Mucosa of gallbladder (tissue), 1 donor: ENCODE results near the gene DDX54. TPM values are rescaled to one million over a fixed set of nuclear protein-coding genes. Genes with fewer than 3 reads are reported as not detected.

ENCODE experiments used
- DNase-seq: peaks from one replicate; pipeline ENCODE4 v3.0.0-alpha.2; 2020; ENCODE audit warnings: low spot score
- total RNA-seq: library from RNA; stranded (reverse); gene quantifications from one replicate; pipeline ENCODE4 v1.2.1, GENCODE V29; 2021
- donor health status: DM: no; HTN: no; CAD: no.

The DDX54 gene
- total RNA-seq, 1 donor from 2014 or later = 55.9 TPM

DNA sequence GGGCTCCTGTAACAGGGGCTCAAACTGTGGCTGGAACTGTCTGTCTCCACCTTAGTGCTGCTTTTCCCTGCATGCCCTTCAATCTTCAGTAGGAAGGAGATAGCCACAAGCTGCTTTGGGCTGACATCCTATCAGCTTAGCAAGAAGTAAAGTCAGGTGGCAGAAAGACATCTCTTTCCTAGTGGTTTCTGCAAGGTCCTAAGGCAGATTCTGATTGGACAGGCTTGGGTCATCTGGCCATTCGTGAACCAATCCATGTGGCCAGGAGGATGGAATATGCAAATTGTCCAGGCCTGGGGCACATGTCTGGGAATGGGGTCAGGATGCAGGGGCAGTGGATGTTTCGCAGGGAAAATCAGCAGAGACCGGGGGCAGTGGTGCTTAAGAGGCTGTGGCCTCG is 5.5 kb upstream of the DDX54 start:
- DNase-seq = no peak

DNA sequence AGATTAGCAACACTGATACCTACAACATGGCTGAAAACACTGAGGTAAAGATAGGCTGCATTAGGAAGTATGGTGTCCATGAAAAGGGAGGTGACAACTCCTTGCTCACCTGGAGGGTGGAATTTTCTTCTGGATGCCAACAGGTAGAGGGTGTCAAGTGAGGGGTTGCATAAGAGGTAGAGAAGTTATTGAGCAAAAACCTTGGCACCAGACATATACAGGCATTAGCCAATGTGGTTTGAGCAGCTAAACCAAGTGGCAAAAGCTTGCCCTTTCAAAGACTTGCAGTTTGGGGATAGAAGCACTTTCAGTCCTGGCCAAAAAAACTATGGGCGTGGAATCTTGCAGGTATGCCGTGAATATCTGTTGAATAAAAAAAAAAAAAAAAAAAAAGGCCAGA is 4.1 kb upstream of the DDX54 start:
- DNase-seq = no peak

GRCh38 chr12:113186666-113187325 is 1.5 kb upstream of the DDX54 start:
- no peak for DNase-seq

DNA sequence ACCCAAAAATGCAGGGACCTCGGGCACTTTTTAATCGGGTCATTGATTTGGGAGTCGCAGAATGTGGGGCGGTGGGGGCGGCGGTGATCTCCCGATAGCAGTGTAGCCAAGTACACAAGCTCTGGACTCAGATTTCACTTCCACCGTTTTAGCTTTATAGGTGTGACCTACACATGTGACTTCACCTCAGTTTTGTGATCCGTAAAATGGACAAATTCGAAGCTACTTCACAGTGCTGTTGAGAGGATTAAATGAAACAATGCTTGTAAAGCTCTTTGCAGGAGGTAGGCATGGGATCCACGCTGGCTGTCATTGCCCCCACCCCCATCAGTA is 721 bp upstream of the DDX54 start:
- DNase-seq = no peak

DNA sequence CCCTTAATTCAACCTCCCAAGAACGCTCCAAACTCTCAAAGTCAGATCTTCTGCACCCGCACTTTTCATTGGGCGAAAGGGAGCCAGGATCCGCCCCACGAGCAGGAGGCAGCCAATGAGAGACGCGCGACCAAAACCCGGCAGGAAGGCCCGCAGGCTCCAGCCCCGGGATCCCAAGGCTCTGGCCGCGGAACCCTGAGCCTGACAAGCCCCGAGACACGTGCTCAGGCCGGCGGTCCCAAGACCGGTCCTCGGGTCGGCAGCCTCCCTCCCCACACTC is 438 bp downstream of the DDX54 start:
- DNase-seq = peak; percentile 89

GRCh38 chr12:113184098-113184899 is 979 bp downstream of the DDX54 start:
- DNase-seq = no peak

DNA sequence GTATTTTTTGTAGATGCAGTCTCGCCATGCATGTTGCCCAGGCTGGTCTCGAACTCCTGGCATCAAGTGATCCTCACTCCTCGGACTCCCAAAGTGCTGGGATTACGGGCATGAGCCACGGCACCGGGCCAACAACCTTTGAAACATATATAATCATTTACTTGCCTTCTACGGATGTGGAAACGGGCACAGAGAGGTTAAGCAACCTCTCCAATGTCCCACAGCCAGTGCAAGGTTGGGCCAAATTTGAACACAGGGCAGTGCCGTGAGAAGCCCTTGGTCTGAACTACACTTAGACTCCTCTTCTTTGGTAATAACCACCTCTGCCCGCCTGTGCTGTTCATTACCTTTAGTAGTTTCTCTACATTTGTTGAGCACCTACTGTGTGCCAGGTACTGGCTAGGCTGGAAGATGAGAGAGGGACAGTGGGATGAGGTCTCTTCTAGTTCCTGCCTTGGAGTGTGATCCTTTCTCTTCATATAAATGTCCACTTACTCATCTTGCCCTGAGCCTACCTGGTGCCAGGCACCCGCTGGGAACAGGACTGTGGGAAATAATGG is 2.2 kb downstream of the DDX54 start:
- no peak for DNase-seq

GRCh38 chr12:113181975-113182374 is 3.3 kb downstream of the DDX54 start:
- no peak for DNase-seq

GRCh38 chr12:113180333-113180732 is 4.9 kb downstream of the DDX54 start:
- no peak for DNase-seq

GRCh38 chr12:113179023-113179422 is 6.3 kb downstream of the DDX54 start:
- DNase-seq = no peak

GRCh38 chr12:113174461-113175384 is 10.6 kb downstream of the DDX54 start:
- peak; percentile 68 for DNase-seq

- no peak for DNase-seq
These were observed 12.1 kb downstream of the DDX54 start for GRCh38 chr12:113173081-113173698.

DNA sequence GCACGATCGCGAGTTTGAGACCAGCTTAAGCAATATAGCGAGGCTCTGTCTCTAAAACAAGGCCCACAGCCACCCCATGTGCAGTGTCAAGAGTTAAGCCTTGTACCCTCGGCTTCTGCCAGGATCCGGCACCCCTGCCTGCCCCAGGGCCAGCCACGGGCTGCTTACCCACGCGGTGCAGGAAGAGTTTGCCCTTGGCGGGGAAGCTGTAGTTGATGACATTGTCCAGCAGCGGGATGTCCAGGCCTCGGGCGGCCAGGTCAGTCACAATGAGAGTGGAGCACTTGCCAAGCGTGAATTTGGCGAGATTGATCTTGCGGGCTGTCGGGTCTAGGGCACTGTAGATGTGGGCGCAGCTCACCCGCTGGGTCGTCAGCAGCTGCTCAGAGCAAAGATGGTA is 13.1 kb downstream of the DDX54 start:
- DNase-seq = no peak

- no peak for DNase-seq
These were observed 13.7 kb downstream of the DDX54 start for GRCh38 chr12:113171543-113171942.

DNA sequence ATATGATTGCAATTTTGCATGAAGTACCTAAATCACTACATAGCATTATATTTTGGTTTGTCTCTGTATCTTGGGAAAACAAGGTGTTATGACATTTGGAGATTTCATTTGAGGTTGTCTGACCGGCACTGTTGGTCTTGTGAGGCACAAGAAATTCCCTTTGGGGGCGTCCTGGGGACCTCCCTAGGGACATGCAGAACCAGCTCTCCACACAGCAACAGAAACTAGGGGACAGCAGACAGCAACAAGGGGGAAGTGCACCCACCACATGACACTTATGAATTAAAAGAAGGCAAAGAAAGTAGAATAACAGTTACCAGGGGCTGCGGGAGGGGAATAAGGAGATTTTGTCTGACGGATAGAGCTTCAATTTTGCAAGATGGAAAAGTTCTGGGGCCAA is 14.4 kb downstream of the DDX54 start:
- DNase-seq = no peak

DNA sequence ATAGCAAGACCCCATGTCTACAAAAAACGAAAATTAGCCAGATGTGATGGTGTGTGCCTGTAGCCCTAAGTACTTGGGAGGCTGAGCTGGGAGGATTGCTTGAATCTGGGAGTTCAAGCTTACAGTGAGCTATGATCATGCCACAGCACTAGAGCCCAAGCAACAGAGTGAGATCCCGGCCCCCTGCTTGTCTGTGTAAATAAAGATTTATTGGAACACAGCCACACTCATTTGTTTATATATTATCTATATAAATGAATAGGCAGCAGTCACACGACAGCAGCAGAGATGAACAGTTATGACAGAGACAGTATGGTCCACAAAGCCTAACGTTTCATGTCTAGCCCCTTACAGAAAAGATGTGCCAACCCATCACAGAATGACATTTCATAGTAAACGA is 14.8 kb downstream of the DDX54 start:
- DNase-seq = no peak

GRCh38 chr12:113169697-113170096 is 15.6 kb downstream of the DDX54 start:
- no peak for DNase-seq

DNA sequence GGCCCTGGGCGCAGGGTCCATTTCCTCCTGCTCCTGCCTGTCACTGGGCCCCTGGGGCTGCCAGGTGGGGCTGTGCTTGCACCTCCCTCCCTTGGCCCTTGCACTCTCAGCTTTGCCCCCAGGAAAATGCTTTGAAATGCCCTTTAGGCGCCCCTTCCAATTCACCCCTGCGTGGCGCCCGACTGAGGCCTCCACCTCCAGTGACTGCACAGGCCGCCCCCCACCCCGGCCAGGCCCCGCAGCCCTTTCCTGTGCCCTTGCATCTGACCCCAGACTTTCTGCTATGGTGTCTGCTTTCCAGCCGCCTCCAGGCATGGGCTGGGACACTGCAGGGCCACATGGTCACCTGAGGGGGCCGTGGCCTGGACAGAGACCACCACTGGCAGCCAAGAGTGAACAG is 17.4 kb downstream of the DDX54 start:
- no peak for DNase-seq

GRCh38 chr12:113165521-113166450 is 19.5 kb downstream of the DDX54 start:
- DNase-seq = no peak

DNA sequence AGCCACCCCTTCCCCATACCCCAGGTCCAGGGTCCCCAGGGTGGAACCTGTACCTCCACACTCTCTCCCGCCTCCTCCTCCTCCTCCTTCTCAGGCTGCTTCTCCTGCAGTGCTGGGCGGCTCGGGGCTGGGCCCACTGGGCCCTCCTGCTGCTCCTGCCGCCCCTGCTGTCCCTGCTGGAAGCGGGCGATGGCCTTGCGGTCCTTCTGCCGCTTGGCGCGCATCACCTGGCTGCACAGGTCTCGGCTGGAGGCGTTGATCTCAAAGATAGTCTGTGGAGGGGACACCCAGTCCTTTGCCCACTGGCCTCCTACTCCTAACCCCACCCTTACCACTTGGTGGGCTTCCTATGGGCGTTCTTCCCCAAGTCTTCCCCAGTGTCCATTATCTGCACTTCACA is 21.3 kb downstream of the DDX54 start:
- DNase-seq = no peak

DNA sequence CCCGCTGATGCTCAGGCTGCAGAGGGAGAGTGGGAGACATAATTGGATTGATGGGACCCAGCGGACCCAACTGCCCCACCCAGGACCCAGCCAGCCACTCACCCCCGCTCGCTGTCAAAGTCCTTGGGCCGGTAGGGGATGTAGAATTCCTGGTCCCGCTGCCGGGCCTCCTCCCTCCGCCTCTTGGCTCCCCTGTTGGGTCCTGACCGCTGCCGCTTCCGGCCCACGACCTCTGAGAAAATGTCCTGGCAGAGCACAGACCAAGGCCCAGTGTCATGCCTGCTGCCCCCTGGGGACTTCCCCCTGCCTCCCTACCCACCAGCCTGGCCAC is 22.3 kb downstream of the DDX54 start:
- DNase-seq = no peak
